ENCODE results near the gene MCC. TPM values are rescaled to one million over a fixed set of nuclear protein-coding genes. Genes with fewer than 3 reads are reported as not detected.

MCC gene
- total and polyA plus RNA-seq, 4 donors, result 9.0 to 47.3 (median 14.7) TPM

GRCh38 chr5:113262674-113263073, 225.6 kb downstream of the MCC start (continued):
- no peak for TF ChIP-seq CTCF (IDR thresholded peaks at IDR 0.05; ENCODE audit: low read depth, low read length, missing input control)

GRCh38 chr5:113259034-113259433, 229.2 kb downstream of the MCC start:
- Histone ChIP-seq H3K27me3 (ENCODE audit: control insufficient read depth in 4 of 4, insufficient read depth in 4 of 4, low read length in 3 of 4) (no peaks in the 10 kb centered on the region), H3K4me1 (ENCODE audit: control insufficient read depth in 4 of 4, insufficient read depth in 4 of 4, low read length in 3 of 4) (peaks cover 5 to 40% (median 27%) of the 10 kb centered on the region in 4 donors), H3K27ac (ENCODE audit: low read depth in 1 of 2, low read length in 2 of 2) (no peak overlapping the region), H3K4me3 (ENCODE audit: low read depth in 1 of 3, low read length in 3 of 3) (no peak overlapping the region), H3K9ac (ENCODE audit: low read depth in 1 of 2, low read length in 2 of 2) (no peak overlapping the region), H3K9me3 (ENCODE audit: control insufficient read depth in 4 of 4, low read length in 3 of 4) (no peaks in the 10 kb centered on the region), H3K36me3 (ENCODE audit: control insufficient read depth in 4 of 4, insufficient read depth in 3 of 4, low read depth in 1 of 4, low read length in 3 of 4) (no peaks in the 10 kb centered on the region)
- no peak for DNase-seq (ENCODE audit: low spot score)
- TF ChIP-seq ZBTB33 (IDR thresholded peaks at IDR 0.05), result no peak
- TF ChIP-seq HNF4A (conservative IDR thresholded peaks at IDR 0.05), result no peak
- TF ChIP-seq TAF1 (conservative IDR thresholded peaks at IDR 0.05), result no peak
- TF ChIP-seq EGR1 (IDR thresholded peaks at IDR 0.05; ENCODE audit: low read depth in 2 of 2), result no peak
- TF ChIP-seq MAX (IDR thresholded peaks at IDR 0.05), result no peak
- TF ChIP-seq NR2F2 (IDR thresholded peaks at IDR 0.05), result no peak
- no peak for TF ChIP-seq FOXA2 (IDR thresholded peaks at IDR 0.05)
- TF ChIP-seq GABPA (IDR thresholded peaks at IDR 0.05 in 1 of 2, conservative IDR thresholded peaks at IDR 0.05 in 1 of 2), result no peak
- TF ChIP-seq CTCF (IDR thresholded peaks at IDR 0.05; ENCODE audit: low read depth, low read length, missing input control), result no peak
- no peak for TF ChIP-seq REST (IDR thresholded peaks at IDR 0.05)

Data from liver (tissue), 9 donors.